Upper lobe of left lung (tissue), 6 donors: ENCODE results near the gene COPZ1. TPM values are rescaled to one million over a fixed set of nuclear protein-coding genes. Genes with fewer than 3 reads are reported as not detected.

ENCODE experiments used
- ATAC-seq, 2 donors: fragments of 200-7000 bp; cut with Tn5 transposase; one replicate each; pipeline ENCODE4 v1.9.1; 2022; ENCODE audit warnings: mild to moderate bottlenecking in 2 of 2, moderate library complexity in 2 of 2; ENCODE audit not compliant: low FRiP score in 2 of 2
- DNase-seq, 2 donors: peaks; one replicate each; pipeline ENCODE4 v3.0.0-alpha.2; 2019 to 2020
- H3K27ac ChIP-seq, 4 donors: fragments of 200-600 bp; sonication (generic); one replicate each; pipeline ENCODE4 v1.5.1; 2016 to 2019
- H3K27me3 ChIP-seq, 4 donors: fragments of 200-600 bp; sonication (generic); one replicate each; pipeline ENCODE4 v1.5.1; 2017 to 2019
- H3K36me3 ChIP-seq, 4 donors: fragments of 200-600 bp; sonication (generic); one replicate each; pipeline ENCODE4 v1.5.1; 2016 to 2019
- H3K4me1 ChIP-seq, 4 donors: fragments of 200-600 bp; sonication (generic); one replicate each; pipeline ENCODE4 v1.5.1; 2018 to 2019
- H3K4me3 ChIP-seq, 4 donors: fragments of 200-600 bp; sonication (generic); one replicate each; pipeline ENCODE4 v1.5.1; 2017 to 2019; ENCODE audit warnings: mild to moderate bottlenecking in 2 of 4, moderate library complexity in 1 of 4
- H3K9me3 ChIP-seq, 4 donors: fragments of 200-600 bp; sonication (generic); one replicate each; pipeline ENCODE4 v1.5.1; 2018 to 2019
- EP300 ChIP-seq, 4 donors: sonication (generic); formaldehyde crosslinking; IDR thresholded peaks; one replicate each; pipeline ENCODE4 v1.5.1; 2017; ENCODE audit warnings: antibody characterized with exemption in 4 of 4, control low read depth in 2 of 4
- POLR2A ChIP-seq, 4 donors: fragments of 450-650 bp; IDR thresholded peaks; one replicate each; pipeline ENCODE4 v1.5.1; 2016 to 2017; ENCODE audit warnings: antibody characterized with exemption in 4 of 4, mild to moderate bottlenecking in 2 of 4
- POLR2AphosphoS5 ChIP-seq, 2 donors: sonication (generic); formaldehyde crosslinking; IDR thresholded peaks; one replicate each; pipeline ENCODE4 v1.5.1; 2017; ENCODE audit warnings: antibody characterized with exemption in 2 of 2
- WGBS, 2 donors: methylation state at CpG; one replicate each; pipeline ENCODE4 v1.1.5; 2017 to 2018; 5-methylcytosine and 5-hydroxymethylcytosine counted together
- total RNA-seq, 6 donors: library from RNA; depleted of rRNA in 4 of 6; stranded (reverse); fragments of >200 nt in 4 of 6; gene quantifications; one replicate each; pipeline versions ENCODE4 v1.1.0 to v1.2.1, GENCODE V29; 2016 to 2021
- TF ChIP-seq, protein P1 (sequence below), 6 experiments: fragments of 450-650 bp in 4 of 6; fragments of 200-600 bp in 2 of 6; sonication (generic) in 2 of 6; IDR thresholded peaks; one replicate each; pipeline ENCODE4 v1.5.1; 2016 to 2019; ENCODE audit warnings: antibody characterized with exemption in 6 of 6
- donor health status: DM: no; HTN: no; CAD: no; lungs with moderate emphysema.
- donor health status: DM: no; HTN: yes; CAD: no; lungs with severe emphysema.

COPZ1 gene
- total RNA-seq, 6 donors from 2014 or later, result 55.5 to 132 (median 96.7) TPM

DNA sequence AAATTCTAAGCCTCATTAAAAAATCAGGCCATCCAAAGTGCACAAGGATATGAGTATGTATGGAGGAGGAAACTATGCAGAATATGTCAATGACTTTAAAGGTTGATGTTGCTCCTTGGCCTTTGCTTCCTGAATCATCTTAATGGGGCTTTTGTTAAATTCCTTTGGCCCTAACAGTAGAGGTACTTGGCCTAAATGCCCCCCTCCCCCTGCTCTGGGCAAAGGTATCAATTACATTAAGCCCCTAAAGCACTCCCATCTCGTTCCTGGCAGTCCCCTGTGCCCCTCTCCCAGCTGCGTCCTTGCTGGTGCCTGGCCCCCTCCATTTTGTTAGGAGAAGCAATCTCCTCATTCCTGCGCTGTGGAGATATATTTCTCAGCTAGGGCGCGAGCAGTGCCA is 4.8 kb downstream of the COPZ1 start:
- WGBS, 2 donors, result 77 to 83% methylated on average over 5 of the region's 5 CpGs
- TF ChIP-seq, protein P1, sequence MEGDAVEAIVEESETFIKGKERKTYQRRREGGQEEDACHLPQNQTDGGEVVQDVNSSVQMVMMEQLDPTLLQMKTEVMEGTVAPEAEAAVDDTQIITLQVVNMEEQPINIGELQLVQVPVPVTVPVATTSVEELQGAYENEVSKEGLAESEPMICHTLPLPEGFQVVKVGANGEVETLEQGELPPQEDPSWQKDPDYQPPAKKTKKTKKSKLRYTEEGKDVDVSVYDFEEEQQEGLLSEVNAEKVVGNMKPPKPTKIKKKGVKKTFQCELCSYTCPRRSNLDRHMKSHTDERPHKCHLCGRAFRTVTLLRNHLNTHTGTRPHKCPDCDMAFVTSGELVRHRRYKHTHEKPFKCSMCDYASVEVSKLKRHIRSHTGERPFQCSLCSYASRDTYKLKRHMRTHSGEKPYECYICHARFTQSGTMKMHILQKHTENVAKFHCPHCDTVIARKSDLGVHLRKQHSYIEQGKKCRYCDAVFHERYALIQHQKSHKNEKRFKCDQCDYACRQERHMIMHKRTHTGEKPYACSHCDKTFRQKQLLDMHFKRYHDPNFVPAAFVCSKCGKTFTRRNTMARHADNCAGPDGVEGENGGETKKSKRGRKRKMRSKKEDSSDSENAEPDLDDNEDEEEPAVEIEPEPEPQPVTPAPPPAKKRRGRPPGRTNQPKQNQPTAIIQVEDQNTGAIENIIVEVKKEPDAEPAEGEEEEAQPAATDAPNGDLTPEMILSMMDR (IDR thresholded peaks at IDR 0.05), result no peak
- no peak for TF ChIP-seq POLR2AphosphoS5 (IDR thresholded peaks at IDR 0.05)
- no peak for TF ChIP-seq EP300 (IDR thresholded peaks at IDR 0.05)
- no peak for TF ChIP-seq POLR2A (IDR thresholded peaks at IDR 0.05)
- H3K9me3 ChIP-seq, result no peaks in the 10 kb centered on the region
- DNase-seq, result no peak
- H3K4me1 ChIP-seq, result peaks cover 54 to 93% (median 58%) of the 10 kb centered on the region in 4 donors
- H3K36me3 ChIP-seq, result peaks cover 0 to 11% (median 0%) of the 10 kb centered on the region in 4 donors
- H3K27me3 ChIP-seq, result no peaks in the 10 kb centered on the region
- H3K27ac ChIP-seq, result peak overlapping the region in 3 of 4 donors; percentile 6 to 70 (median 32)
- no peak for ATAC-seq
- H3K4me3 ChIP-seq, result no peak overlapping the region

DNA sequence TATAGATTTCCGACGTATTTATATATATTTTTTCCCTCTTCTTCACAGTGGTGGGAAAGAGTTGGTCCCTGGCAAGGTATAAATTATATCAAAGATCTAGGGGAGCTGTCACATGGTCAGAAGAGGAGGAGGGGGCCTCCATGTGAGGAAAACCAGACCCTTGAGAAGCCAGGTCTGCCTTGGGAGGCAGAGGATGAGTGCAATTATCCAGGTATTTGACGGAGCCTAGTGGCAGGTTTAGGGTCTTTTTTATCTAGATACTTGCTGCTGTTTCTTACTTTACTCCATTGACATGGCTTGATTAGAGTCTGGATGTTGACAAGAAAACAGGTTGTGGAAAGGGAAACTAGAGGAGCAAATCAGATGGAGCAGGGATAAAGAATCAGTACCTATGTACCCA is 5.5 kb downstream of the COPZ1 start:
- TF ChIP-seq POLR2AphosphoS5 (IDR thresholded peaks at IDR 0.05) (no peak), EP300 (IDR thresholded peaks at IDR 0.05) (no peak), POLR2A (IDR thresholded peaks at IDR 0.05) (no peak)
- TF ChIP-seq, protein P1 (IDR thresholded peaks at IDR 0.05), result no peak
- no peak for ATAC-seq
- H3K27ac ChIP-seq, result peak overlapping the region in 2 of 4 donors; percentile 10 to 30

DNA sequence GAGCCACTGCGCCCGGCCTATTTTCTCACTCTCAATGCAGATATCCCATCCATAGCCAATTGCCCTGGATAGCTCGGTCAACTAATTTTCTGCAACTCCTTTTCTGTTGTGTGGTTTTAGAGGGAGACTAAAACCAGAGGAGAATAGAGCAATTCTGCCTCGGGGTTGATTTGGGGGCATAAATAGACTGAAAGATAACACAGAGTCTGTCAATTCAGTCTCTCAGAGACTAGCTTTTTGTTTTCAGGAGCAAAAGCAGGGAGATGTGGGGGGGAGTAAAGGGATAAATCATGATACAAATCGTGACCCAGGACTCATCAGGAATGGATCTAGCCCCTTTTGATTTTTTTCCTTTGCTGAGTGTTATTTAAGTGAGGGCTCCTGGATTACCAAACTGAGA is 6.5 kb downstream of the COPZ1 start:
- Histone ChIP-seq H3K4me3 (no peak overlapping the region), H3K9me3 (no peaks in the 10 kb centered on the region), H3K36me3 (peaks cover 0 to 11% (median 0%) of the 10 kb centered on the region in 4 donors), H3K27ac (peak overlapping the region in 1 of 4 donors; percentile 30), H3K27me3 (no peaks in the 10 kb centered on the region), H3K4me1 (peaks cover 50 to 94% (median 53%) of the 10 kb centered on the region in 4 donors)
- no peak for ATAC-seq
- 91% methylated on average over 5 of the region's 5 CpGs for WGBS, 2 donors
- DNase-seq, result no peak
- TF ChIP-seq POLR2AphosphoS5 (IDR thresholded peaks at IDR 0.05), result no peak
- TF ChIP-seq POLR2A (IDR thresholded peaks at IDR 0.05), result no peak
- TF ChIP-seq EP300 (IDR thresholded peaks at IDR 0.05), result no peak
- TF ChIP-seq, protein P1 (IDR thresholded peaks at IDR 0.05), result no peak

More for the DNA sequence above, 5.5 kb downstream of the COPZ1 start:
- peaks cover 57 to 94% (median 60%) of the 10 kb centered on the region in 4 donors for H3K4me1 ChIP-seq
- H3K36me3 ChIP-seq, result peaks cover 0 to 11% (median 0%) of the 10 kb centered on the region in 4 donors
- no peak for DNase-seq
- no peaks in the 10 kb centered on the region for H3K9me3 ChIP-seq
- H3K27me3 ChIP-seq, result no peaks in the 10 kb centered on the region
- WGBS, 2 donors, result 64 to 70% methylated on average over 3 of the region's 3 CpGs
- H3K4me3 ChIP-seq, result no peak overlapping the region

DNA sequence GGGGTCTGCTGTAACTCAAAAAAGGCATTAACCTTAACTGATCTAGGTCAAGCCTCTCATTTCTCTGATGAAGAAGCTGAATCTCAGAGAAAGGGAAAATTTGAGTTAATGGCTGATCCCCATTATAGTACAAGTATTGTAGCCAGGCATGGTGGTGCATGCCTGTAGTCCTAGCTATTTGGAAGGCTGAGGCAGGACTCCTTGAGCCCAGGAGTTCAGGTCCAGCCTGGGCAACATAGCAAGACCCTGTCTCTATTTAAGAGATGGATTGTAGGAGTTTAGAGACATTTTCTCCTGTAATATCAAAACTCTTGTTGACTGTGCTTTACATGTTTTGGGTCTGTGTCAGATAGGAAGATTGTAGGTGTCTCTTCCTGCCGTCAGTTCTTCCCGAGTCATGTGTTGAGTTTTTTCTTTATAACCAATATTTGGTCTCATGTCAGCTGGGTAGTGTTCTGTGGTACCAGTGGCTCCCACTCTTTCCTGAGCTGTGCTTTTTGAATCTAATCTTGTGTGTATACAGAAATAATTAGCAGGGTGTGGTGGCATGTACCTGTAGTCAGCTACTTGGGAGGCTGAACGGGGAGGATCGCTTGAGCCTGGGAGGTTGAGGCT is 8.6 kb downstream of the COPZ1 start:
- Histone ChIP-seq H3K27ac (no peak overlapping the region), H3K4me1 (peaks cover 48 to 94% (median 53%) of the 10 kb centered on the region in 4 donors), H3K4me3 (no peak overlapping the region), H3K9me3 (no peaks in the 10 kb centered on the region), H3K27me3 (no peaks in the 10 kb centered on the region), H3K36me3 (peaks cover 0 to 9% (median 0%) of the 10 kb centered on the region in 4 donors)
- ATAC-seq (no peak), DNase-seq (no peak)
- TF ChIP-seq, protein P1 (IDR thresholded peaks at IDR 0.05), result no peak
- TF ChIP-seq POLR2AphosphoS5 (IDR thresholded peaks at IDR 0.05) (no peak), POLR2A (IDR thresholded peaks at IDR 0.05) (no peak), EP300 (IDR thresholded peaks at IDR 0.05) (no peak)
- WGBS, 2 donors, result 89 to 93% methylated on average over 4 of the region's 4 CpGs
